Measurements from ENCODE around the gene UBL7.
"Not testable (repeated sequence)": the region's sequence is repeated elsewhere in the genome, so short reads cannot be mapped to it uniquely, and the experiment has no call there.

The UBL7 gene

DNA sequence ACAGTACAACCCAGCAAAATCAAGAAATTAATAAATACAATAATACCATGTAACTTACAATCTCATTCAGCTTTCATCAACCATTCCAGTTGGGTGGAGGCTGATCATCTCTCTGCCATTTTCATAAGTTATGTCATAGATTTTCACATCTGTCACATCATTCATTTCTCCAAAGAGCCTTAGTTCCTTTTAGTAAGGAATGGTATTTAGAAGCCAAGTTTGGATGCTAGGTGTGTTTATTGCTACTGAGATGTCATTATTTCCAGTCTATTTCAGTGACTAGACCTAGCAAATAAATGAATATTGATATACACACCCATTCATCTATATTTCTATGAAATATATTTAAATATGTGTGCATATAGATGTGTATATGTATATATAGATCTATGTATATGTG, 2.7 kb upstream of the UBL7 start:
- TF ChIP-seq, protein P1, sequence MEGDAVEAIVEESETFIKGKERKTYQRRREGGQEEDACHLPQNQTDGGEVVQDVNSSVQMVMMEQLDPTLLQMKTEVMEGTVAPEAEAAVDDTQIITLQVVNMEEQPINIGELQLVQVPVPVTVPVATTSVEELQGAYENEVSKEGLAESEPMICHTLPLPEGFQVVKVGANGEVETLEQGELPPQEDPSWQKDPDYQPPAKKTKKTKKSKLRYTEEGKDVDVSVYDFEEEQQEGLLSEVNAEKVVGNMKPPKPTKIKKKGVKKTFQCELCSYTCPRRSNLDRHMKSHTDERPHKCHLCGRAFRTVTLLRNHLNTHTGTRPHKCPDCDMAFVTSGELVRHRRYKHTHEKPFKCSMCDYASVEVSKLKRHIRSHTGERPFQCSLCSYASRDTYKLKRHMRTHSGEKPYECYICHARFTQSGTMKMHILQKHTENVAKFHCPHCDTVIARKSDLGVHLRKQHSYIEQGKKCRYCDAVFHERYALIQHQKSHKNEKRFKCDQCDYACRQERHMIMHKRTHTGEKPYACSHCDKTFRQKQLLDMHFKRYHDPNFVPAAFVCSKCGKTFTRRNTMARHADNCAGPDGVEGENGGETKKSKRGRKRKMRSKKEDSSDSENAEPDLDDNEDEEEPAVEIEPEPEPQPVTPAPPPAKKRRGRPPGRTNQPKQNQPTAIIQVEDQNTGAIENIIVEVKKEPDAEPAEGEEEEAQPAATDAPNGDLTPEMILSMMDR (IDR thresholded peaks at IDR 0.05; ENCODE audit: low read depth, low read length), result no peak
- DNase-seq (ENCODE audit: low read depth in 2 of 2), result no peak
- no peak overlapping the region for H3K4me3 ChIP-seq (replicated peaks in 1 of 2; ENCODE audit: low read depth in 2 of 2, low read length in 2 of 2)

DNA sequence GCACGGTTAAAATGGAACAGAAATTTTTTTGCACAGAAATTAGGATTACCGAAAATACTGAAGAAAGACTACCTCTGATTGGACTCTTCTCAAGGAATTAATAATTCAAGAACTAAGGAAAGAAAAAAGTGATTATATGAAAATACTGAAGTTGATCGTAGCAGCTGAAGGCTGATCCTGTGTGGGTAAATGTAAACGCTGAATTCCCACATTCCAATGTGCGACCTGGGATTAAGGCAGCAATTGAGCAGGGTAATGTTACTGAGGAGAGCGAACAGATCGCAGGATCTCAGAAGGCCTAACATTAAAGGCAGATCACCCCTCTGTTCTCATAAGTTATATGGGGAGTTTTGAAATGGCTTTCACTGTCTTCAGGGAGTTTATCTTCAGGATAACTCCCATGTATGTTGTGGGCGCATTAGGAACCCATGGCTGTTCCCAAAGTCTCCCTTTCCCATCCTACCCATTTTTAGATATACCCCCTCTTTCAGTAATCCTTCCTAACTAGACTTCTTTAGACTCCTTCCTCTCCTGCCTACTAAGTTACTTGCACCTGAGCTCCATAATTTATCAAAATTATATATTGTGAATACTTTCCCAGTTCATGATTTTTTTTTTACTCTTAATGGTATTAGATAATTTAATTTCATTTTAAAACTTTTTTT, 1.0 kb upstream of the UBL7 start:
- no peak for DNase-seq (ENCODE audit: low read depth in 2 of 2)
- H3K4me3 ChIP-seq (replicated peaks in 1 of 2; ENCODE audit: low read depth in 2 of 2, low read length in 2 of 2), result peak overlapping the region; percentile 87 to 92

DNA sequence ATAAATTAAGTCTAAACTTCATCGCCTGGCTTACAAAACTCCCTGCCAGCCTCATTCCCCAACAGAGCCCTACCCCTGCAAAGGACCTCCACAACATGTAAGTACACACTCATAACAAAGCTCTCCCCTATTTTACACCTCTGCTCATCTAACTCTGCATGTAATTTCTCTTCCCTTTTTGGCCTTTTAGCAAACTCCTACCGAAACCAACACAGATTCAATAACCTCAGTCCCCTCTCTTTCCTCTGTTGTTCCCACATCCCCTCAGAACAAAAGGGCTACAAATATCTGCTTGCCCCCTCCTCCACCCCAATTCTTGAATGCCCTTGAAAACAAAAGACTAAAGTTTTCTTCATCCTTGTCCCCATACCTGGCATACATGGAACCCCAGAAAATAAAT, 662 bp downstream of the UBL7 start:
- DNase-seq (ENCODE audit: low read depth in 2 of 2), result no peak
- H3K4me3 ChIP-seq (replicated peaks in 1 of 2; ENCODE audit: low read depth in 2 of 2, low read length in 2 of 2), result peak overlapping the region; percentile 87 to 92
- TF ChIP-seq, protein P1 (IDR thresholded peaks at IDR 0.05; ENCODE audit: low read depth, low read length), result no peak

More for the DNA sequence above, 1.0 kb upstream of the UBL7 start:
- TF ChIP-seq, protein P1 (IDR thresholded peaks at IDR 0.05; ENCODE audit: low read depth, low read length), result no peak

DNA sequence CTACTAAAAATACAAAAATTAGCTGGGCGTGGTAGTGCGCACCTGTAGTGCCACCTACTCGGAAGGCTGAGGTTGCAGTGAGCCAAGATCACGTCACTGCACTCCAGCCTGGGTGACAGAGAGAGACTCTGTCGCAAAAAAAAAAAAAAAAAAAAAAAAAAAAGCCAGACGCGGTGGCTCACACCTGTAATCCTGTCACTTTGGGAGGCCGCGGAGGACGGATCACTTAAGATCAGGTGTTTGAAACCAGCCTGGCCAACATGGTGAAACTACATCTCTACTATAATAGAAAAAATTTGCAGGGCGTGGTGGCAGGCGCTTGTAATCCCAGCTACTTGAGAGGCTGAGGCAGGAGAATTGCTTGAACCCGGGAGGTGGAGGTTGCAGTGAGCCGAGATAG, 1.2 kb downstream of the UBL7 start:
- not testable (repeated sequence) for H3K4me3 ChIP-seq (replicated peaks in 1 of 2; ENCODE audit: low read depth in 2 of 2, low read length in 2 of 2); DNase-seq (ENCODE audit: low read depth in 2 of 2)

DNA sequence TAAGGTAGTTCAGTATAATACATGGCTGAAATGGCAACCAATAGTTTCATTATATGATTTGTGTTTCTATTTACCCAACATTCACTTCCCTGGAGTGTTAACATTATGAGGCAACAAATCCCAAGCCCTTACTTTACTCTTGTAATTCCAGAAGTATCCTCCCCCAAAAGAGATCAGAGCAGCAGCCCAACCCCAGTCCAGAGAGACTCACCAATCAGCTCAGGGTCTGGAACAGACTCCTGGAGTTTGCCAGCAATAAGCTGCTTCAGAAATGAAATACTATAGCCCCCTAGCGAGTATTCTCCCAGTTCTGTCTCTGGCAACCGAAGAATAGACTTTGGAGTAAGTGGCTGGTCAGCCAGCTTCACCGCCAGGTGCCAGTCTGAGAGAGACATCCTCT, 2.5 kb downstream of the UBL7 start:
- TF ChIP-seq, protein P1 (IDR thresholded peaks at IDR 0.05; ENCODE audit: low read depth, low read length), result no peak
- DNase-seq (ENCODE audit: low read depth in 2 of 2), result no peak
- no peak overlapping the region for H3K4me3 ChIP-seq (replicated peaks in 1 of 2; ENCODE audit: low read depth in 2 of 2, low read length in 2 of 2)

DNA sequence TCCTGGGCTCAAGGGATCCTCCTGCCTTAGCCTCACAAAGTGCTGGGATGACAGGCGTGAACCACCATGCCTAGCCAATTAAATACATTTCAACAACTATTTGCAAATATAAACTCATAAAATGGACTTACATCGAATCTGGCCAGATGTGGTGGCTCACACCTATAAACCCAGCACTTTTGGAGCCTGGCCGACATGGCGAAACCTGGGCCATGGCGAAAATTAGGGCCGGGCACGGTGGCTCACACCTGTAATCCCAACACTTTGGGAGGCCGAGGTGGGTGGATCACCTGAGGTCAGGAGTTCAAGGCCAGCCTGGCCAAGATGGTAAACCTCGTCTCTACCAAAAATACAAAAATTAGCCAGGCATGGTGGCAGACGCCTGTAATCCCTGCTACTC, 3.9 kb downstream of the UBL7 start:
- H3K4me3 ChIP-seq (replicated peaks in 1 of 2; ENCODE audit: low read depth in 2 of 2, low read length in 2 of 2); DNase-seq (ENCODE audit: low read depth in 2 of 2): not testable (repeated sequence)

DNA sequence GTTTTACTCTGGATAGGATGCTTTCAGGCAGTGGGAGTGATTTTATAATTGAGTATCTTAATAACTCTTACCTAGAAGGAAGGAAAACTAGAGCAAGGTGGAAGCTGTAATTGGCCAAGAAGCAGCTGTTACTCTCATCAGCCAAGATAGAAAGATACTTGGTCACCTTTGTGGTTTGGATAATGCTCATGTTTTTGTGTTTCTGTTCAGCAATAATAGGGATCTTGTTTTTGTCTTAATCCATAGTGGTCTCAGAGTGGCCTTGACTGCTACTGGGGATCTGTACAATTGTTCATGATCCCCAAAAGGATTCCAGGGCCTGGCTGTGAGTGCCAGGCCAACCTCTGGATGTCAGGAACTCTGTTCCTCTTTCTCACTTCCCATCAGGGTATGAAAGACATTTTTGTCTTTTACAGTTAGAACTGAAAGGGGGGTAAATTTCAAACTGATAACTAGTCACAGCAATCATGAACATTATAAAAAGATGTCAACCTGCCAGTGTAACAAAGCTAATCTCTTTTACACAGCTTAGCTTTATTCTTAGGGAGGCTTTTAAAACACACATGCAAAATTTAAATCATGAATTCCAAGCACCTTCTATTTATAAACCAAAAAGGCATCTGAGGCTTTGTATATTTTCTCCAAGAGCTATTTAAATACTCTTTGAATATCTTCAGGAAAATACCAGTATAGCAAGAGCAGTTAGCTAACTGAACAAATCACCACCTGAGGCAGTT, 6.0 kb downstream of the UBL7 start:
- H3K4me3 ChIP-seq (replicated peaks in 1 of 2; ENCODE audit: low read depth in 2 of 2, low read length in 2 of 2), result no peak overlapping the region
- no peak for DNase-seq (ENCODE audit: low read depth in 2 of 2)
- TF ChIP-seq, protein P1 (IDR thresholded peaks at IDR 0.05; ENCODE audit: low read depth, low read length), result no peak
